NCI-H2081 (cell line): Measurements from ENCODE around the gene ARMH2.
"Not testable (repeated sequence)": the region's sequence is repeated elsewhere in the genome, so short reads cannot be mapped to it uniquely, and the experiment has no call there.

Experiments used
- DNase-seq, 2 experiments: peaks; one replicate each; lab custom pipeline; 2025; lab: John Stamatoyannopoulos, UW

The ARMH2 gene

GRCh38 chr6:24818346-24818745, 19.6 kb upstream of the ARMH2 start:
- no peak for DNase-seq

- DNase-seq: no peak
Observed at GRCh38 chr6:24809728-24810127, 11.0 kb upstream of the ARMH2 start.

GRCh38 chr6:24807584-24807983, 8.9 kb upstream of the ARMH2 start:
- no peak for DNase-seq

GRCh38 chr6:24802271-24803059, 3.7 kb upstream of the ARMH2 start:
- DNase-seq: no peak

GRCh38 chr6:24799541-24799915, 811 bp upstream of the ARMH2 start:
- DNase-seq: no peak

GRCh38 chr6:24797596-24798216, 1.0 kb downstream of the ARMH2 start:
- DNase-seq: no peak

- DNase-seq: no peak
Observed at GRCh38 chr6:24796616-24797290, 2.0 kb downstream of the ARMH2 start.

GRCh38 chr6:24795106-24795505, 3.6 kb downstream of the ARMH2 start:
- no peak for DNase-seq

- no peak for DNase-seq
Observed at GRCh38 chr6:24788031-24788665, 10.6 kb downstream of the ARMH2 start.

GRCh38 chr6:24780206-24780605, 18.5 kb downstream of the ARMH2 start:
- DNase-seq: no peak

GRCh38 chr6:24779416-24780016, 19.2 kb downstream of the ARMH2 start:
- no peak for DNase-seq

- no peak for DNase-seq
Observed at GRCh38 chr6:24778878-24779277, 19.8 kb downstream of the ARMH2 start.

- no peak for DNase-seq
Observed at GRCh38 chr6:24778121-24778520, 20.6 kb downstream of the ARMH2 start.

- DNase-seq: no peak
Observed at GRCh38 chr6:24777227-24777626, 21.5 kb downstream of the ARMH2 start.

GRCh38 chr6:24775520-24776058, 23.1 kb downstream of the ARMH2 start:
- DNase-seq: no peak

GRCh38 chr6:24774696-24775519, 23.8 kb downstream of the ARMH2 start, which contains the start of gene GMNN:
Gene GMNN (plus strand): TSS chr6:24774937. CDS start chr6:24777247, 2,310 bp downstream.
- DNase-seq: peak; percentile 96

GRCh38 chr6:24768361-24768760, 30.4 kb downstream of the ARMH2 start:
- DNase-seq: no peak

- peak in 1 of 2 experiments; percentile 22 for DNase-seq
Observed at GRCh38 chr6:24766680-24767462, 31.8 kb downstream of the ARMH2 start.

GRCh38 chr6:24765968-24766367, 32.7 kb downstream of the ARMH2 start:
- not testable (repeated sequence) for DNase-seq
